ENCODE results near the gene SPEN.

DNA sequence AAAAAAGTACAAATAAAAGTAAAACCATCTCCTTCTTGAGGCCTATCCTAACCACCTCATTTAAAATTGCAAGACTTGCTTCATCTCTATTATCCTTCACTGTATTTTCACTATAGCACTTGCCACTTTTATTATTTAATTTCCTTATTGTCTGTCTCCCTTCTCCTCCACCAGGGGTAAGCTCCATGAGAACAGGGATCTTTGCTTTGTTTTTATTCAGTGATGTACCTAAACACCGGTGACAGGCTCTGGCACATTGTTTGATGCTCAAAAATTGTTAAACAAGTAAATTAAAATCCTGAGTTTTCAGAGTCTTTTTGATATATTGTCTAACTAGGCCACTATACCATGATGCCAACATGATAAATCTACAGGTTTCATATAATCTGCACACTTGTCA lies 17.2 kb upstream of the SPEN start:
- TF ChIP-seq, protein P1, sequence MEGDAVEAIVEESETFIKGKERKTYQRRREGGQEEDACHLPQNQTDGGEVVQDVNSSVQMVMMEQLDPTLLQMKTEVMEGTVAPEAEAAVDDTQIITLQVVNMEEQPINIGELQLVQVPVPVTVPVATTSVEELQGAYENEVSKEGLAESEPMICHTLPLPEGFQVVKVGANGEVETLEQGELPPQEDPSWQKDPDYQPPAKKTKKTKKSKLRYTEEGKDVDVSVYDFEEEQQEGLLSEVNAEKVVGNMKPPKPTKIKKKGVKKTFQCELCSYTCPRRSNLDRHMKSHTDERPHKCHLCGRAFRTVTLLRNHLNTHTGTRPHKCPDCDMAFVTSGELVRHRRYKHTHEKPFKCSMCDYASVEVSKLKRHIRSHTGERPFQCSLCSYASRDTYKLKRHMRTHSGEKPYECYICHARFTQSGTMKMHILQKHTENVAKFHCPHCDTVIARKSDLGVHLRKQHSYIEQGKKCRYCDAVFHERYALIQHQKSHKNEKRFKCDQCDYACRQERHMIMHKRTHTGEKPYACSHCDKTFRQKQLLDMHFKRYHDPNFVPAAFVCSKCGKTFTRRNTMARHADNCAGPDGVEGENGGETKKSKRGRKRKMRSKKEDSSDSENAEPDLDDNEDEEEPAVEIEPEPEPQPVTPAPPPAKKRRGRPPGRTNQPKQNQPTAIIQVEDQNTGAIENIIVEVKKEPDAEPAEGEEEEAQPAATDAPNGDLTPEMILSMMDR (IDR thresholded peaks at IDR 0.05): peak in 1 of 6 experiments; percentile 9
- no peak for TF ChIP-seq POLR2A (IDR thresholded peaks at IDR 0.05)
